HFF-Myc (cell line): ENCODE measurements around the gene PDE3B.

ENCODE experiments used
- DNase-seq: peaks from one replicate; pipeline ENCODE4 v3.0.0-alpha.2; 2011; ENCODE audit warnings: low read depth; ENCODE audit errors: extremely low read depth
- H3K4me3 ChIP-seq: replicated peaks from 2 replicates; pipeline ENCODE4 v1.5.1; 2011; ENCODE audit warnings: low read depth, mild to moderate bottlenecking, control low read depth, low read length
- TF ChIP-seq, protein P1 (sequence below): IDR thresholded peaks from 2 replicates; pipeline ENCODE4 v1.5.1; 2012; ENCODE audit warnings: mild to moderate bottlenecking, low read depth, low read length, control low read depth; ENCODE audit errors: missing control alignments

The PDE3B gene

DNA sequence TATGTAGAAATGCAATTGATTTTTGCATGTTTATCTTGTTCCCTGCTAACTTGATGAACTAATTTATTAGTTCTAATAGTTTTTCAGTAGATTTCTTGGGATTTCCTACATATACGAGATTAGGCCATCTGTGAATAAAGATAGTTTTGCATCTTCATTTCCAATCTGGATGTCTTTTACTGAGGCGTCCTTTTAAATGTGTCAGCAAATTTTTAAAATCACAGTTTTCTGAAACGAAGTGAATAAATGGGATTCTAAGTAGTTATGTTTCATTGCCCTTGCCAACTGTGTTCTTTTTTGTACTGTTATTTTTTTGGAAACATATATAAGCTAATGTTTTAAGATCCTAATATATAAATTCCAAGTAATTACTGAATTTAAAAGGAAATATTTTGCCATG lies 198.4 kb downstream of the PDE3B start:
- no peak for DNase-seq
- TF ChIP-seq, protein P1, sequence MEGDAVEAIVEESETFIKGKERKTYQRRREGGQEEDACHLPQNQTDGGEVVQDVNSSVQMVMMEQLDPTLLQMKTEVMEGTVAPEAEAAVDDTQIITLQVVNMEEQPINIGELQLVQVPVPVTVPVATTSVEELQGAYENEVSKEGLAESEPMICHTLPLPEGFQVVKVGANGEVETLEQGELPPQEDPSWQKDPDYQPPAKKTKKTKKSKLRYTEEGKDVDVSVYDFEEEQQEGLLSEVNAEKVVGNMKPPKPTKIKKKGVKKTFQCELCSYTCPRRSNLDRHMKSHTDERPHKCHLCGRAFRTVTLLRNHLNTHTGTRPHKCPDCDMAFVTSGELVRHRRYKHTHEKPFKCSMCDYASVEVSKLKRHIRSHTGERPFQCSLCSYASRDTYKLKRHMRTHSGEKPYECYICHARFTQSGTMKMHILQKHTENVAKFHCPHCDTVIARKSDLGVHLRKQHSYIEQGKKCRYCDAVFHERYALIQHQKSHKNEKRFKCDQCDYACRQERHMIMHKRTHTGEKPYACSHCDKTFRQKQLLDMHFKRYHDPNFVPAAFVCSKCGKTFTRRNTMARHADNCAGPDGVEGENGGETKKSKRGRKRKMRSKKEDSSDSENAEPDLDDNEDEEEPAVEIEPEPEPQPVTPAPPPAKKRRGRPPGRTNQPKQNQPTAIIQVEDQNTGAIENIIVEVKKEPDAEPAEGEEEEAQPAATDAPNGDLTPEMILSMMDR, result no peak
- H3K4me3 ChIP-seq, result no peak overlapping the region

DNA sequence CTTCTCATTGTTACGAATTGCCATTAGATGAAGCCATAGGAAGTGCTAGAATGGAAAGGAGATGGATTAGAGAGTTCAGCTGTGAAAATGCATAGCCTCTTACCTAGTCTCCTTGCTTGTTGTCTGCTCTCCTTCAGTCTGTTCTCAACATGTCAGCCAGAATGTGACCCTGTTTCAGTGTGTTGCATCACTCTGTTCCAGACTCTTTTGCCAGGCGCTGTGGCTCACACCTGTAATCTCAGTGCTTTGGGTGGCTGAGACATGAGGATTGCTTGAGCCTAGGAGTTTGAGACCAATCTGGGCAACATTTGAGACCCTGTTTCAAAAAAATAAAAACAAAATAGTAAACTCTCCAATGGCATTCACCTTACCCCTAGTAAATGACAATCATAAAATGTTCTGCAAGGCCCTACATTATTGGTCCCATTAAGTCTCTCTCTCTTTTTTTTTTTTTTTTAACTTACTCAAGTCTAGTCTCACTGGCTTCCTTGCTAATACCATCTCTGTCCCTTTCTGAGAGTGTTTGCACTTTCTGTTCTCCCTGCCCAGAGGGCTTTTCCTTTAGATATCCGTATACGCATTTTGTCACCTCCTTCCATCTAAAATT lies 209.1 kb downstream of the PDE3B start:
- TF ChIP-seq, protein P1, result no peak
- DNase-seq, result no peak
- H3K4me3 ChIP-seq, result no peak overlapping the region

DNA sequence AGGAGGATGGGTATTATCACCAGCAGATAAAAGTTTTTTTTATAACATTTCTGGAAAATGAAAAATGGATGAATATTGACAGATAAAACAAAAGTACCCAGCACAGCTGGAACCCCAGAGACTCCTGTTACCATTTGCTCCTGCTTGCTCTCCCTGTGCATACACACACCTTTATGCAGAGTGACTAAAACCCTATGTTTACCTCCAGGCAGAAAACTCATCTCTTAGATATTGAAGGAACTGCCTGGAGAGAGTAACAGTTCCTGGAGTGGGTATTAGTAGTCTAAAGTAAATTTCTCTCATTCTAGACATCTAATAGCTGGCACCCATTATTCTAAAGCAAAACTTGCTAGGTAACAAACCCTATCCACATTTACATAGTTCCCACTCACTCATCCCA lies 210.5 kb downstream of the PDE3B start:
- no peak for DNase-seq
- H3K4me3 ChIP-seq, result no peak overlapping the region
- TF ChIP-seq, protein P1, result no peak

DNA sequence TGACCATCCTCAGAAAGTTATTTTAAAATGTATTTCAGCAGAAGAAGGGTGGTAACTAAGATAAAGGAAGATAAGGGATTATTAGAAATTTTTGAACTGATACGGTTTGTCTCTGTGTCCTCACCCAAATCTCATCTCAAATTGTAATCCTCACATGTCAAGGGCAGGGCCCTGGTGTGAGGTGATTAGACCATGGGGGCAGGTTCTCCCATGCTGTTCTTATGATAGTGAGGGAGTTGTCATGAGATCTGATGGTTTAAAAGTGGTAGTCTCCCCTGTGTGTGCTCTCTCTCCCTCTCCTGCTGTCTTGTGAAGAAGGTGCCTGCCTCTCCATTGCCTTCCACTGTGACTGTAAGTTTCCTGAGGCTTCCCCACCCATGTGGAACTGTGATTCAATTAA lies 212.3 kb downstream of the PDE3B start:
- TF ChIP-seq, protein P1, result no peak
- H3K4me3 ChIP-seq, result no peak overlapping the region
- DNase-seq, result no peak

DNA sequence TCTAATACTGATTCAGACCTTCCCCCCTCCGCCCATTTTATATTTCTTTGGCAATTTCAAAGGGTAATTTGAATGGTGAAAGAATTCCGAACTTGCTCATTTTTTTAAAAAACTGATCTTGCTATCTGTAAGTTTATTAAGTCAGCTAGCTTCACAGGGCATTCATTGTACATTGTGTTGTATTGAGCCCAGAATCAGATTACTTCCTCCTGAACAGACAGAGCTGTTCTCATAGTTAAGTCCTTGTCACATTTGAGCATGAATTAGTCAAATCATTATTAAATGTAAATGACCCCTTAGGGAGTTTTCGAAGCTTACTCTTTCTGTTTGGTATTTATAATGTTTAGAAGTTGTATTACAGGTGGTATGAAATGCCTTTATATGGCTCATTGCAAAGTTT lies 214.0 kb downstream of the PDE3B start:
- DNase-seq, result no peak
- H3K4me3 ChIP-seq, result no peak overlapping the region
- TF ChIP-seq, protein P1, result no peak

DNA sequence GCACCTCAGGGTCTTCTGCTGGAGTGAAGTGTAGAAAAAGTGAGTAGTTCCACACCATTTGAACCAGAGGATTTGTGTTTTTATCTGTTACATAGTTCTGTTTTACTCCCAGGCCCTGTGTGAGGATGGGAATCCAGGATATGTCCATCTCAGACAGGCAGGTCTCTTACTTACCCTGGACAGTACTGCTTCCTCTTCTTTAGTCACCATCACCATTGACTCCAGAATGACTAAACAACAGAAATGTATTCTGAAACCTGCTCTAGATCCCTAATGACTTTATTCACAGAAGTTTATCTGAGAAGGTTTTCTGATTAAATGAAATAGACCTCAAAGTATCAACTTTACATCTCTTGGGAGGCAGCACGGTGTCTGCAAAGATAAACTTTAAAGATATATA lies 214.8 kb downstream of the PDE3B start:
- TF ChIP-seq, protein P1, result no peak
- DNase-seq, result no peak
- no peak overlapping the region for H3K4me3 ChIP-seq

DNA sequence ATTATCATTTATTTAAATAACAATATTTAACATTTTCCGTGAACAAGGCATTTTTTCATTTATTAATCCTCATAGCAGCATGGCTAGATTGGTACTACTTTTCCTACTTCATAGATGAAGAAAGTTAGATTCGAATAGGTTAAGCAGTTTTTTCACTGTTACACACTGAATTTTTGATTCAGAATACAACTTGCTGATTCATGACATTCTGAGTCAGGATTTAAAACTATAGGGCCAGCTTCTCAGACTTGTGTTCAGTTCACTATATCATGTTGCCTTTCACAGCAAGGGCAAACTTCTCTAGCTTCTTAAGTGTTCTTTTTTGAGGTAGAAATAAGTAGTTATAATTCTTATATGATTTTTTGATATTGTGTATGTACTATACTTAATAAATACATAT lies 216.9 kb downstream of the PDE3B start:
- DNase-seq, result no peak
- TF ChIP-seq, protein P1, result no peak
- H3K4me3 ChIP-seq, result no peak overlapping the region
